ENCODE results near the gene FUT1.

GRCh38 chr19:48784527-48784926 is 32.1 kb upstream of the FUT1 start:
- TF ChIP-seq CTCF (IDR thresholded peaks at IDR 0.05; ENCODE audit: low read length) = peak; percentile 20
- no peak for TF ChIP-seq EZH2 (optimal IDR thresholded peaks at IDR 0.05; ENCODE audit: low read depth, low read length)
